Cardiac fibroblast (primary cell): ENCODE data around the gene KCNQ1.

ENCODE experiments used
- DNase-seq, 2 donors: peaks; one replicate each; pipeline versions ENCODE4 v3.0.0 to v3.0.0-alpha.2; 2010; ENCODE audit warnings: low read depth in 2 of 2
- H3K4me3 ChIP-seq, 2 donors: replicated peaks in 1 of 2; 1 replicate in 1 of 2; 2 replicates in 1 of 2; pipeline ENCODE4 v1.5.1; 2011; ENCODE audit warnings: low read depth in 2 of 2, low read length in 2 of 2, mild to moderate bottlenecking in 2 of 2, moderate library complexity in 1 of 2
- CTCF ChIP-seq: IDR thresholded peaks from one replicate; pipeline ENCODE4 v1.5.1; 2011; ENCODE audit warnings: low read depth, mild to moderate bottlenecking, low read length, inconsistent platforms

The KCNQ1 gene

DNA sequence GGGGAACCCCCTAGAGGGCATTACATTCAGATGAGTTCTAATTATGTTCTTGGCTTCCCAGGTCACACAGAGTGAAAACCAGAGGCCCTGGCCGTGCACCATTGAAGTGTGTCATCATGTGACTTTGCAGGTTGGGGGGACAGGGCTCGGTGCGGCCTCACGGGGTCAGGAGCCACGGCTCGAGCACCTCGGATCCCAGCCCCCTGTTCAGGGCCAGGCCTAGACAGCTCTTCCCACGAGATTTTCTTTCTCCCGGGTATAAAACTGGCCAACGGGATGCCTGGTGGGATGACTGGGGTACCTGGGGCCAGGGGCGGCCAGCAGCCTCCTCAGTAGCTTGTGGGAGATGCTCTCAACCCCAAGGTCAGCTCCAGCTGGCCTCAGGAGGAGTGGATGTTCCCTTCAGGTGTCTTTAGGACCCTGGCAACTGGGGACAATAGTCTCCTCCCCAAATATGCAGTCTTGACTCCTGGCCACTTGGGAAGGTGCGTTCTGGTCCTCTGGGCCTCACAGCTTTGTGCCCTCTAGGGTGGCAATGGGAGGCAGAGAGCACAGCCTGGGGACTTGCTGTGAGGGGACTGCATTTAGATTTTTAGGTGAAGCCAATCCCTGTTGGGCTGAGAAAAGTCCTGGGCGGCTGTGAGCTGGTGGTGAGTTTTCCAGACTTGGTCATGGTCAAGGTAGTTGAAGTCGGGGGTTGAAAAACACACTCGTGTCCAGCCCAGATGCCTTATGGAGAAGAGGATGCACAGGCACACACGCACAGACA is 95.6 kb downstream of the KCNQ1 start:
- no peak for TF ChIP-seq CTCF
- H3K4me3 ChIP-seq = no peak overlapping the region
- DNase-seq = no peak

- no peak for TF ChIP-seq CTCF
- DNase-seq = no peak
Observed at GRCh38 chr11:2540992-2541680, 96.3 kb downstream of the KCNQ1 start.

GRCh38 chr11:2541881-2542361 is 97.1 kb downstream of the KCNQ1 start:
- TF ChIP-seq CTCF = no peak
- H3K4me3 ChIP-seq = no peak overlapping the region
- DNase-seq = no peak

More at GRCh38 chr11:2540992-2541680, 96.3 kb downstream of the KCNQ1 start:
- H3K4me3 ChIP-seq = no peak overlapping the region

GRCh38 chr11:2542406-2542805 is 97.6 kb downstream of the KCNQ1 start:
- no peak overlapping the region for H3K4me3 ChIP-seq
- TF ChIP-seq CTCF = no peak
- no peak for DNase-seq

GRCh38 chr11:2547806-2548205 is 103.0 kb downstream of the KCNQ1 start:
- TF ChIP-seq CTCF = no peak
- no peak overlapping the region for H3K4me3 ChIP-seq
- DNase-seq = no peak

DNA sequence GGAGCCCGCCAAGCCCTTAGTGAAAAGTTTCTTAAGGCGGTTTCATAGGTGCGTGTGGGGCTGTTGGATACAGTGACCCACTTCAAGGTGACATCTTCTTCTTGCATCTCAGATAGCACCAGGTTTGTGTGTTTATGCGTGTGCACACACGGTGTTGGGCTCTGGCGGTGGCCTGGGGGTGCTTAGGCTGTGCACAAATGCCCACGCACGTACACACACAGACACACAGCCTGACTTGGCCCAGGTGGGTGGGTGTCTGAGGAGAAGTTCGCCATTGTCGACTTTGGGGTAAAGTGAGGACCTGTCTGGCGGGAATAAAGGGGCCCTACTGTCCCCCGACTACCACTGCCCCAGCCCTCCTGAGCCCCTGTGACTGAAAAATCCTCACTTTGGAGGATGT is 103.8 kb downstream of the KCNQ1 start:
- H3K4me3 ChIP-seq = no peak overlapping the region
- no peak for TF ChIP-seq CTCF
- DNase-seq = no peak
